GM19328 (cell line): ENCODE results near the gene TMEM8B.

Source experiments
- ATAC-seq: cut with Tn5 transposase; IDR thresholded peaks from one replicate; pipeline ENCODE4 v1.9.1; 2021; ENCODE audit warnings: mild to moderate bottlenecking, moderate library complexity; ENCODE audit not compliant: unreplicated experiment

The TMEM8B gene

GRCh38 chr9:35810122-35810521 lies 18.9 kb upstream of the TMEM8B start:
- ATAC-seq: no peak

GRCh38 chr9:35811381-35812024 lies 17.5 kb upstream of the TMEM8B start:
- ATAC-seq: no peak

GRCh38 chr9:35812025-35812602 lies 16.9 kb upstream of the TMEM8B start, which contains the start of gene SPAG8:
Gene SPAG8 (minus strand): TSS chr9:35812262. CDS start chr9:35812147, 115 bp downstream.
- peak; percentile 49 for ATAC-seq

- ATAC-seq: no peak
Measured at GRCh38 chr9:35813434-35814105, 15.5 kb upstream of the TMEM8B start.

GRCh38 chr9:35814106-35814840 lies 14.8 kb upstream of the TMEM8B start:
- ATAC-seq: peak; percentile 3

- ATAC-seq: peak; percentile 74
Measured at GRCh38 chr9:35814841-35815543, 14.0 kb upstream of the TMEM8B start, which contains the start of gene HINT2. Gene HINT2 (minus strand): TSS chr9:35815042. CDS start chr9:35814979, 63 bp downstream.

GRCh38 chr9:35816708-35817107 lies 12.3 kb upstream of the TMEM8B start:
- ATAC-seq: no peak

GRCh38 chr9:35818341-35818740 lies 10.7 kb upstream of the TMEM8B start:
- no peak for ATAC-seq

GRCh38 chr9:35820076-35820475 lies 9.0 kb upstream of the TMEM8B start:
- ATAC-seq: no peak

- no peak for ATAC-seq
Measured at GRCh38 chr9:35822926-35823325, 6.1 kb upstream of the TMEM8B start.

GRCh38 chr9:35826071-35826701 lies 2.8 kb upstream of the TMEM8B start:
- ATAC-seq: no peak

GRCh38 chr9:35827486-35827885 lies 1.5 kb upstream of the TMEM8B start:
- no peak for ATAC-seq

- no peak for ATAC-seq
Measured at GRCh38 chr9:35828716-35829083, 328 bp upstream of the TMEM8B start, which contains the start of gene FAM221B. Gene FAM221B (minus strand): TSS chr9:35828732. CDS start chr9:35826161, 2,571 bp downstream.

GRCh38 chr9:35829764-35830096 lies 702 bp downstream of the TMEM8B start:
- no peak for ATAC-seq

GRCh38 chr9:35831040-35831439 lies 2.0 kb downstream of the TMEM8B start:
- no peak for ATAC-seq

- no peak for ATAC-seq
Measured at GRCh38 chr9:35832814-35833213, 3.8 kb downstream of the TMEM8B start.

GRCh38 chr9:35834260-35835215 lies 5.5 kb downstream of the TMEM8B start:
- ATAC-seq: no peak

- ATAC-seq: no peak
Measured at GRCh38 chr9:35835216-35835632, 6.2 kb downstream of the TMEM8B start.

- ATAC-seq: no peak
Measured at GRCh38 chr9:35835766-35836165, 6.7 kb downstream of the TMEM8B start.
